ENCODE results near the gene PARD3B. TPM values are rescaled to one million over a fixed set of nuclear protein-coding genes. Genes with fewer than 3 reads are reported as not detected.
A peak's percentile ranks its signal among the peaks of the same experiment; 100 is the strongest.

Gene PARD3B
- total RNA-seq, 2 experiments from 2014 or later: 0.11 to 0.88 TPM

- intact Hi-C loops (cut with micrococcal nuclease): no loop called here
These were observed 364.5 kb downstream of the PARD3B start for GRCh38 chr2:204909791-204910190.

DNA sequence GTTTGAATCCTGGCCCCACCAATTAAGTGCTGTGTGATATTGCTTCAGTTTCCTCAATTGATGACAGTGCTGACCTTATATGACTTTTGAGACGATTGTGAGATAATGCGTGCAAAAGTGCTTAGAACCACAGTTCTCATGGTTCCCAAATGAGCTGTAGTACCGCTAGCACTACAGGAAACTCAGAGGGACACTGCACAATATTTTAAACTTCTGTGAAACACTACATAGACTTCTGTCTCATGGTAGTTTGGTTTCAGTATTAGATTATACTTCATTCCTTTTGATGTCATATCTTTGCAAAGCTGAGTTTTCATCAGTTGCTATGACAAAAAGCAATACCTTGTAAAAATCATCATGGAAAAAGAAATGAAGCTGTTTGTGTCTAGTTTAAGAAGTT, 368.0 kb downstream of the PARD3B start:
- DNase-seq (no peak), ATAC-seq (peak; percentile 24)
- Mint-ChIP-seq H3K27me3 (no peaks in the 10 kb centered on the region), H3K4me3 (no peak overlapping the region), H3K4me1 (ENCODE audit: low read depth) (peaks cover 2% of the 10 kb centered on the region), H3K36me3 (ENCODE audit: low read depth) (no peaks in the 10 kb centered on the region), H3K27ac (no peak overlapping the region), H3K9me3 (peaks cover 1% of the 10 kb centered on the region)
- intact Hi-C loops (cut with micrococcal nuclease): no loop called here
- TF ChIP-seq, protein P1, sequence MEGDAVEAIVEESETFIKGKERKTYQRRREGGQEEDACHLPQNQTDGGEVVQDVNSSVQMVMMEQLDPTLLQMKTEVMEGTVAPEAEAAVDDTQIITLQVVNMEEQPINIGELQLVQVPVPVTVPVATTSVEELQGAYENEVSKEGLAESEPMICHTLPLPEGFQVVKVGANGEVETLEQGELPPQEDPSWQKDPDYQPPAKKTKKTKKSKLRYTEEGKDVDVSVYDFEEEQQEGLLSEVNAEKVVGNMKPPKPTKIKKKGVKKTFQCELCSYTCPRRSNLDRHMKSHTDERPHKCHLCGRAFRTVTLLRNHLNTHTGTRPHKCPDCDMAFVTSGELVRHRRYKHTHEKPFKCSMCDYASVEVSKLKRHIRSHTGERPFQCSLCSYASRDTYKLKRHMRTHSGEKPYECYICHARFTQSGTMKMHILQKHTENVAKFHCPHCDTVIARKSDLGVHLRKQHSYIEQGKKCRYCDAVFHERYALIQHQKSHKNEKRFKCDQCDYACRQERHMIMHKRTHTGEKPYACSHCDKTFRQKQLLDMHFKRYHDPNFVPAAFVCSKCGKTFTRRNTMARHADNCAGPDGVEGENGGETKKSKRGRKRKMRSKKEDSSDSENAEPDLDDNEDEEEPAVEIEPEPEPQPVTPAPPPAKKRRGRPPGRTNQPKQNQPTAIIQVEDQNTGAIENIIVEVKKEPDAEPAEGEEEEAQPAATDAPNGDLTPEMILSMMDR (IDR thresholded peaks at IDR 0.05): no peak
- CTCF ChIA-PET: interaction anchor here (1.0 to 1.1 kb wide), 2 partner anchors 15 to 221 kb away, joined by 3 read pairs; no protein-coding TSS in a partner anchor
- POLR2A ChIA-PET: no interaction called here

More at GRCh38 chr2:204909791-204910190, 364.5 kb downstream of the PARD3B start:
- Mint-ChIP-seq H3K4me1 (ENCODE audit: low read depth) (peaks cover 8% of the 10 kb centered on the region), H3K9me3 (peaks cover 1% of the 10 kb centered on the region), H3K27ac (no peak overlapping the region), H3K36me3 (ENCODE audit: low read depth) (no peaks in the 10 kb centered on the region), H3K27me3 (no peaks in the 10 kb centered on the region), H3K4me3 (no peak overlapping the region)
- ChIA-PET POLR2A (no interaction called here), CTCF (no interaction called here)
- DNase-seq (no peak), ATAC-seq (no peak)
- TF ChIP-seq, protein P1 (IDR thresholded peaks at IDR 0.05): no peak

- Mint-ChIP-seq H3K4me1 (ENCODE audit: low read depth) (peaks cover 2% of the 10 kb centered on the region), H3K36me3 (ENCODE audit: low read depth) (no peaks in the 10 kb centered on the region), H3K9me3 (peaks cover 1% of the 10 kb centered on the region), H3K4me3 (no peak overlapping the region), H3K27me3 (no peaks in the 10 kb centered on the region), H3K27ac (no peak overlapping the region)
- TF ChIP-seq, protein P1 (IDR thresholded peaks at IDR 0.05): no peak
- intact Hi-C loops (cut with micrococcal nuclease): no loop called here
- DNase-seq (no peak), ATAC-seq (no peak)
- POLR2A ChIA-PET: no interaction called here
- CTCF ChIA-PET: interaction anchor here (1.0 to 1.2 kb wide), 3 partner anchors 14 to 222 kb away, joined by 3 read pairs; no protein-coding TSS in a partner anchor
These were observed 368.7 kb downstream of the PARD3B start for GRCh38 chr2:204913854-204914464.

DNA sequence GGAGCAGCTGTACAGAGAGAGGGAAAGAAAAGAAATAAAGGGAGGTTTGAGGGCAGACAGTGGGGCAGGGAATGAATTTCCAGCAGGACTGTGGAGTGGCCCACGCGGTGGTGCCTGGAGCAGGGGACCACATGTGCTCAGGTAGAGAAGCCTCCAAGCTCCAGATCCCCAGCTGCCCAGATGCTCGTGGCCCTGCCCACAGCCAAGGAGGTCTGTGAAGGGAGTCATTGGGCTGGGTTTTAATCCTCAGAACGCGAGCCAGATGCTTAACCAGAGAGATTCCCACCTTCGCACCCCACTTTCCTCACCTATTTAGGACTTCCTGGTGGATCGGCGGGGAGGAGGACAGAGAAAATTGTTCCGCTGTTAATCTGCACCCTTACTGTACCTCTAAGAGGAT, 369.4 kb downstream of the PARD3B start:
- no peaks in the 10 kb centered on the region for H3K36me3 Mint-ChIP-seq (ENCODE audit: low read depth)
- H3K4me1 Mint-ChIP-seq (ENCODE audit: low read depth): peaks cover 2% of the 10 kb centered on the region
- no peak for DNase-seq
- H3K9me3 Mint-ChIP-seq: peaks cover 1% of the 10 kb centered on the region
- POLR2A ChIA-PET: no interaction called here
- no peak overlapping the region for H3K4me3 Mint-ChIP-seq
- intact Hi-C loops (cut with micrococcal nuclease): no loop called here
- no peak for ATAC-seq
- CTCF ChIA-PET: interaction anchor here (1.2 kb wide), 1 partner anchor 18 kb away, joined by 3 read pairs; no protein-coding TSS in a partner anchor
- H3K27ac Mint-ChIP-seq: no peak overlapping the region
- TF ChIP-seq, protein P1 (IDR thresholded peaks at IDR 0.05): no peak
- no peaks in the 10 kb centered on the region for H3K27me3 Mint-ChIP-seq

DNA sequence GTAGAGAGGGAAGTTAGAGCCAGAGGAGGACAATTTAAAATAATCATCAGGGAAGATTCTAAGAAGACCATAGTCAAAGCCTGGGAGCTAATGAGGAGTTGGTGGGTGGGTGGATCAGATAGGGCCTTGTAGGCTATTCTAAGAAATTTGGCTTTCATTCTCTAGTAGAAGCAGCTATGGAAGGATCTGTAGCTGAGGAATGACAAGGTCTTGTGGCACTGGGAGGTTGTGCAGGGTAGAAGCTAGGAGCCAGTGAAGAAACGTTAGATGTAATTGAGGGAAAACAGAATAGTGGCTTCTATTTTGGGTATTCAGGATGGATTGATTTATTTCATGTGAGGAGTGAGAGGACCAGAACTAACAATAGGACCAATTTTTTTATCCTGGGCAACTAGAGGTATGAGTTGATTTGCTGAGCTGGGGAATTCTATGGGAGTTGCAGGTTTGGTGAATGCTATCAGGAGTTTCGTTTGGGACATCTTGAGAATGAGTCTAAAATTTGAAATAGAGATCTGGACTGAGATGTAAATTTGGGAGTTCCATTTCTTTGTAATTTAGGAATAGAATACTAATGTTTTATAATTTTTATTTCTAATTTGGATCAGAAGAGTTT, 371.9 kb downstream of the PARD3B start:
- Mint-ChIP-seq H3K36me3 (ENCODE audit: low read depth) (no peaks in the 10 kb centered on the region), H3K4me3 (no peak overlapping the region), H3K27ac (no peak overlapping the region), H3K9me3 (no peaks in the 10 kb centered on the region), H3K27me3 (no peaks in the 10 kb centered on the region), H3K4me1 (ENCODE audit: low read depth) (peaks cover 2% of the 10 kb centered on the region)
- ChIA-PET POLR2A (no interaction called here), CTCF (no interaction called here)
- DNase-seq (no peak), ATAC-seq (no peak)
- TF ChIP-seq, protein P1 (IDR thresholded peaks at IDR 0.05): no peak
- intact Hi-C loops (cut with micrococcal nuclease): no loop called here
